ENCODE data around the gene SAP30. TPM values are rescaled to one million over a fixed set of nuclear protein-coding genes. Genes with fewer than 3 reads are reported as not detected.

SAP30 gene
- total RNA-seq, 1 experiment from 2014 or later = 13.5 TPM

DNA sequence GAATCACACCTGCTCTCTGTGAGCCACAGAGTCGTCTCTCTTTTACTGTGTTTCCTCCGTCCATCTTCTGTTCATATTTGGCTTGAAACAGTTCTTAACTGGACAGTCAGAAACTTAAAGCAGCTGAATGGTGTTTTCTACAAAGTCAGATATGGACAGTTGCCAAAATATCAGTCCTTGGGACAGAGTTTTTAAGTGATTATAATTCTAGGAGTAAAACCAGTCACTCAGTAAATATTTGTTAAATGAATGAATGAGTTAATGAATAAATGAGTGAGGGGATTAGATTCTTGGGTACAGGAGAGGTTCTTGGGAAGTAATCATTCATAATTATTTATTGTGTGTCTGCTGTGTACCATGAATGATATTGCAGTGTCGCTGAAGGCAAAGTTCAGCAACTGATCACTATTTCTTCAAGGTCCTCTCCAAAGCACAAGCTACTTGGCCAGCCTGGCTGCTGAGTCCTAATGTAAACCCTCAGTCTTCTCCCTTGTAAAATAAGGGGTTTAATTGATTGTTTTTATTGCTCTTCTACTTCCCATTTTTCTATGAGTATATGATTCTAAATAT lies 33.6 kb downstream of the SAP30 start:
- H3K9me3 Mint-ChIP-seq = no peaks in the 10 kb centered on the region

More for the DNA sequence above, 33.6 kb downstream of the SAP30 start:
- no peak overlapping the region for H4K91ac ChIP-seq (ENCODE audit: insufficient read length, low read depth, low read length)
- H3K79me1 ChIP-seq (ENCODE audit: insufficient read depth, low read depth, low read length, poor library complexity, severe bottlenecking) = no peaks in the 10 kb centered on the region
- H3K18ac ChIP-seq (ENCODE audit: insufficient read length, low read depth, low read length) = no peak overlapping the region
- H3K56ac ChIP-seq (ENCODE audit: insufficient read length, low read depth, low read length) = no peak overlapping the region
- H3K27me3 Mint-ChIP-seq (ENCODE audit: low read depth) = no peaks in the 10 kb centered on the region
- no peak overlapping the region for H2BK20ac ChIP-seq (ENCODE audit: low read depth, low read length, poor library complexity, severe bottlenecking)
- H3K4me3 Mint-ChIP-seq = no peak overlapping the region
- no peak overlapping the region for H3K14ac ChIP-seq (ENCODE audit: insufficient read depth, low read length)
- no peaks in the 10 kb centered on the region for H3K23me2 ChIP-seq (ENCODE audit: insufficient read length, low read depth, low read length, poor library complexity, severe bottlenecking)
- H2AK5ac ChIP-seq (ENCODE audit: insufficient read length, low read length) = no peak overlapping the region
- no peaks in the 10 kb centered on the region for H4K20me1 ChIP-seq (ENCODE audit: control insufficient read depth, insufficient read depth, insufficient read length)
- H3K27ac ChIP-seq (ENCODE audit: insufficient read length, low read depth, low read length) = no peak overlapping the region
- no peaks in the 10 kb centered on the region for H3K27me3 ChIP-seq (ENCODE audit: insufficient read depth, low read length)
- no peaks in the 10 kb centered on the region for H3K9me3 ChIP-seq (ENCODE audit: control insufficient read depth, low read depth, low read length)
- H3K23ac ChIP-seq (ENCODE audit: insufficient read length, low read depth, low read length) = no peak overlapping the region
- WGBS (ENCODE audit: extremely low coverage, insufficient read length, low lambda C conversion rate) = no CpG with 5 or more reads among the region's 3 CpGs
- no peak overlapping the region for H4K5ac ChIP-seq (ENCODE audit: insufficient read length, low read depth, low read length)
- no peaks in the 10 kb centered on the region for H3K4me1 ChIP-seq (ENCODE audit: insufficient read depth, low read length)
- TF ChIP-seq, protein P1, sequence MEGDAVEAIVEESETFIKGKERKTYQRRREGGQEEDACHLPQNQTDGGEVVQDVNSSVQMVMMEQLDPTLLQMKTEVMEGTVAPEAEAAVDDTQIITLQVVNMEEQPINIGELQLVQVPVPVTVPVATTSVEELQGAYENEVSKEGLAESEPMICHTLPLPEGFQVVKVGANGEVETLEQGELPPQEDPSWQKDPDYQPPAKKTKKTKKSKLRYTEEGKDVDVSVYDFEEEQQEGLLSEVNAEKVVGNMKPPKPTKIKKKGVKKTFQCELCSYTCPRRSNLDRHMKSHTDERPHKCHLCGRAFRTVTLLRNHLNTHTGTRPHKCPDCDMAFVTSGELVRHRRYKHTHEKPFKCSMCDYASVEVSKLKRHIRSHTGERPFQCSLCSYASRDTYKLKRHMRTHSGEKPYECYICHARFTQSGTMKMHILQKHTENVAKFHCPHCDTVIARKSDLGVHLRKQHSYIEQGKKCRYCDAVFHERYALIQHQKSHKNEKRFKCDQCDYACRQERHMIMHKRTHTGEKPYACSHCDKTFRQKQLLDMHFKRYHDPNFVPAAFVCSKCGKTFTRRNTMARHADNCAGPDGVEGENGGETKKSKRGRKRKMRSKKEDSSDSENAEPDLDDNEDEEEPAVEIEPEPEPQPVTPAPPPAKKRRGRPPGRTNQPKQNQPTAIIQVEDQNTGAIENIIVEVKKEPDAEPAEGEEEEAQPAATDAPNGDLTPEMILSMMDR (conservative IDR thresholded peaks at IDR 0.05) = no peak
- H3K9ac ChIP-seq (ENCODE audit: extremely low read depth, insufficient read length, low read length) = no peak overlapping the region
- H3K36me3 Mint-ChIP-seq (ENCODE audit: insufficient read depth in 1 of 3, low read depth in 3 of 3) = no peaks in the 10 kb centered on the region
- no peak overlapping the region for H2BK15ac ChIP-seq (ENCODE audit: low read depth, low read length)
- H3K4me1 Mint-ChIP-seq = no peaks in the 10 kb centered on the region
- no peak overlapping the region for H3T11ph ChIP-seq (ENCODE audit: low read length)
- no peak overlapping the region for H2AFZ ChIP-seq (ENCODE audit: low read length)
- DNase-seq = no peak
- no peak overlapping the region for H3K4ac ChIP-seq (ENCODE audit: low read depth, low read length)
- H2BK12ac ChIP-seq (ENCODE audit: insufficient read length, low read depth, low read length) = no peak overlapping the region
- no peaks in the 10 kb centered on the region for H3K79me2 ChIP-seq (ENCODE audit: insufficient read depth, low read length)
- no peak overlapping the region for H3K27ac Mint-ChIP-seq
- no peak overlapping the region for H2BK5ac ChIP-seq (ENCODE audit: insufficient read length, low read length)
- no peak overlapping the region for H3K4me2 ChIP-seq (ENCODE audit: insufficient read depth, insufficient read length, low read length)
- H2BK120ac ChIP-seq (ENCODE audit: low read depth, low read length, poor library complexity, severe bottlenecking) = no peak overlapping the region
- no peak overlapping the region for H4K8ac ChIP-seq (replicated peaks; ENCODE audit: insufficient read length, low read depth, low read length)
